Stimulated activated CD4-positive, alpha-beta T cell treated with anti-CD3 and anti-CD28 coated beads, Interleukin-4, amount 100 ng/mL, for 24 hours (primary cell): ENCODE results near the gene TTLL9.

ENCODE experiments used
- DNase-seq: peaks from one replicate; pipeline ENCODE4 v3.0.0-alpha.2; 2020

TTLL9 gene

GRCh38 chr20:31988430-31989015 lies 118.1 kb downstream of the TTLL9 start:
- DNase-seq = no peak

GRCh38 chr20:31989030-31989645 lies 118.7 kb downstream of the TTLL9 start:
- no peak for DNase-seq

DNA sequence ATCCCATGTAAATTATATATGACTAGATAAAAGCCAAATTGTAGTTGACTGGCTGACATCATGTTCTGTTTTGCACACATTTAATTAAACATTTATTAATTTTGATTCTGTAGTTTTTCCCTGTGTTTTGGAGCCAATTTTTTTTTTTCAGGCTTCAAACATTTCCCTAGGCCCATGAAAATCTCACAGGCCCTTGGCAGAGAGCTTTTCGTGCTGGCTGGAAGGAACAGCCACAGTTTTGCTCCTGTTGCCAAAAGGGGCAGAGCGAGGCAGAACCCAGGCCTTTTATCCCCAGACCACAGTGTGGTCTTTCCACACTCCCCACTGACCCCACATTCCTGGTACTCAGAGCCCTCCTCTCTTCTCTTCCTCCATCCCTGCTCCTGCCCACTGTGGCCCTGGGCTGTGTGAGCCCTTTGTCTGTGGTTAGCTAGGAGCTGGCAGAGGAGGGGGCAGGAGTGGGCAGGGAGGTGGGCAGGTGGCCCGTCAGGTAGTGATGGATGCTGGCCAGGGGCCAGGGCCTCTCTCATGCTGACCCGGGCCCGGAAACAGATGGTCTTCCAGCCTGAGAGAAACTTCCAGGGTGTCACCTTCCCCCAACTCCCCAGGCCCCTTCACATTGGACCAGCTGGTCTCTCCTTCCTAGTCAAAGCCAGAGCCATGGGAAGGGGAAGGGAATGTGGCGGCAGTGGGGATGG lies 120.4 kb downstream of the TTLL9 start:
- no peak for DNase-seq

DNA sequence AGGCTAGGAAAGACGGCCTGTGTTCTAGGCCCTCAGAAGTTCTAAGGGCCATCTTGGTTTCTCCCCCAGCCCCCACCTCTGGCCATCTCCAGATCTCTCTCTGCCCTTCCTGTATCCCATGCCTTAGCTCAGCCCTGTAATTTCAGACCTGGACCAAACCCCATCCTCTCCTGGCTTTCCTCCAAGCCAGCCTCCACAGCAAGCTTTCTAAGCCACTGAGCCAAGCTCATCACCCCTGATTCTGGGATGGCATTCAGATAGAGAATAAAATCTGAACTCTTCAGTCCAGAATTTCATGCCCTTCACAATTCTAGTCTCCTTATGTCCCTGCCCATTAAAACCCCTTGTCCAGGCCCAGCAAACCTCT lies 120.9 kb downstream of the TTLL9 start:
- DNase-seq = no peak

DNA sequence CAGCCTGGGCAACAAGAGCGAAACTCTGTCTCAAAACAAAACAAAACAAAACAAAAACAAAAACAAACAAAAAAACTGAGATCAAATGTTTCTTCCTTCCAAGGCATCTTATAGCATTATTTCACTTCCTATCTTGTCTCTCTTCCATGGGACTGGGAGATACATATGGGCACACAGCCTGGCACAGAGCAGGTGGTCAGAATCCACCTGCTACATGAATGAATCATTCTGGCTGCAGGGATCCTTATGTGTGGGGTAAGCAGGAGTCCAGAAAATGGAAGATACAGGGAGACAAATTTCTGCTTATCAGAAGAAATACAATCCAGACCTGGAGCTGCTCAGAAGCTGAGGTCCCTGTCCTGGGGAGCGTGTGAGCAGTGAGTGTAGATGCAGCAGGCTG lies 121.7 kb downstream of the TTLL9 start:
- DNase-seq = no peak
